RWPE2 (cell line): ENCODE measurements around the gene CCDC138.

ENCODE experiments used
- ATAC-seq: fragments of 200-7000 bp; cut with Tn5 transposase; 3 replicates; pipeline ENCODE4 v1.9.1; 2021; ENCODE audit warnings: low read depth
- DNase-seq: peaks from one replicate; pipeline ENCODE4 v3.0.0-alpha.2; 2020; ENCODE audit warnings: low spot score
- H3K27ac ChIP-seq: fragments of 450-650 bp; 2 replicates; pipeline ENCODE4 v1.5.1; 2017; ENCODE audit warnings: mild to moderate bottlenecking; ENCODE audit not compliant: poor library complexity, severe bottlenecking
- H3K27me3 ChIP-seq: fragments of 250-450 bp; sonication (Bioruptor Pico); 2 replicates; pipeline ENCODE4 v1.5.1; 2021; ENCODE audit warnings: mild to moderate bottlenecking, moderate library complexity; ENCODE audit not compliant: insufficient read depth, poor library complexity, severe bottlenecking
- H3K36me3 ChIP-seq: fragments of 250-450 bp; sonication (Bioruptor Pico); 2 replicates; pipeline ENCODE4 v1.5.1; 2020; ENCODE audit warnings: low read depth, mild to moderate bottlenecking, moderate library complexity
- H3K4me1 ChIP-seq: fragments of 250-450 bp; sonication (Bioruptor Pico); 2 replicates; pipeline ENCODE4 v1.5.1; 2021; ENCODE audit warnings: mild to moderate bottlenecking, moderate library complexity; ENCODE audit not compliant: insufficient read depth, poor library complexity, severe bottlenecking
- H3K4me3 ChIP-seq: fragments of 250-450 bp; sonication (Bioruptor Pico); 2 replicates; pipeline ENCODE4 v1.5.1; 2021; ENCODE audit warnings: mild to moderate bottlenecking, moderate library complexity; ENCODE audit not compliant: severe bottlenecking
- H3K9me3 ChIP-seq: fragments of 250-450 bp; sonication (Bioruptor Pico); 2 replicates; pipeline ENCODE4 v1.5.1; 2021; ENCODE audit warnings: mild to moderate bottlenecking, moderate library complexity; ENCODE audit not compliant: severe bottlenecking
- TF ChIP-seq, protein P1 (sequence below): fragments of 450-650 bp; IDR thresholded peaks from one replicate; pipeline ENCODE4 v1.5.1; 2017; ENCODE audit warnings: mild to moderate bottlenecking, moderate library complexity; ENCODE audit not compliant: poor library complexity, severe bottlenecking

CCDC138 gene

DNA sequence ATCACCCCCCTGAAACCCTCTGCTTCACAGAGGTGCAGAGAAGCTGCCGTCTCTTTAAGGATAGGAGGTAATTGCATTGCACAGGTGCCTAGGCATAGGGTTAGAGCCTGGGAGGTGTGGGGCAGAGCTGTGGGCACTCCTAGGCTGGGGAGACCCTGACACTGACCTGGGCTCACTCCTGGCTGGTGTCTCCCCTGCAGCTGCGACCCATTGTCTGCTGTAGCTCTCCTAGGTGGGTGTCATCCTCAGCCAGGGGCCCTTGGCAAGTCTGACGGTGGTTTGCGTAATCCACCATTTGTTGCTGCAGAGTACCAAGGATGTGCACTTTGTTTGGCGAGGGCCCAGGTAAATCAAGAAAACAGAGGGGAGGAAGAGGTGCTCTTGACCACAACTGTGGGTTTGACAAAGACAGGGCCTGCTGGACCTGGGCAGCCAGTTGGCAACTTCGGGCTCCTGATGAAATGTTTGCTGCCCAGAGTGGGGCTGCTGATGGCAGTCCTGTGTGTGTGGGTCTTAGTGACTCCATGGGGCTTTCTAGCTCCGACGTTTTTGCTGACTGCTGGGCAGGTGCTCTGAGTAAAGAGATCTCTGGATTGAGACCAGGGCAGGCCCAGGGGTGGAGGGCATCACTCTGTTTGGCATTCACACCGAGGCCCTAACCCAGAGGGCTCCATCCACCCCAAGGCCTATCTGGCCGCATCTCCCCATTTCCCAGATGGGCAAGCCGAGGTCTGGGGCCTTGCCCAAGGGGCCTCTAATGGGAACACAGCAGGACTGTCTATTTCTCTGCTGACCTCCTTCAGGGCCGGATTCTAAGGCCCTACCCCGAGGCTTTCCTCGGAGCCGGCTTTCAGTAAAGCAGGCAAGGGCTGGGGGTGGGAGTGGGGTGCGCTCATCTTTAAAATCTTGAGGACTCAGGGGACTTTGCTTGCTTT lies 134.8 kb downstream of the CCDC138 start:
- H3K27ac ChIP-seq = peak overlapping the region; percentile 27
- ATAC-seq = no peak
- TF ChIP-seq, protein P1, sequence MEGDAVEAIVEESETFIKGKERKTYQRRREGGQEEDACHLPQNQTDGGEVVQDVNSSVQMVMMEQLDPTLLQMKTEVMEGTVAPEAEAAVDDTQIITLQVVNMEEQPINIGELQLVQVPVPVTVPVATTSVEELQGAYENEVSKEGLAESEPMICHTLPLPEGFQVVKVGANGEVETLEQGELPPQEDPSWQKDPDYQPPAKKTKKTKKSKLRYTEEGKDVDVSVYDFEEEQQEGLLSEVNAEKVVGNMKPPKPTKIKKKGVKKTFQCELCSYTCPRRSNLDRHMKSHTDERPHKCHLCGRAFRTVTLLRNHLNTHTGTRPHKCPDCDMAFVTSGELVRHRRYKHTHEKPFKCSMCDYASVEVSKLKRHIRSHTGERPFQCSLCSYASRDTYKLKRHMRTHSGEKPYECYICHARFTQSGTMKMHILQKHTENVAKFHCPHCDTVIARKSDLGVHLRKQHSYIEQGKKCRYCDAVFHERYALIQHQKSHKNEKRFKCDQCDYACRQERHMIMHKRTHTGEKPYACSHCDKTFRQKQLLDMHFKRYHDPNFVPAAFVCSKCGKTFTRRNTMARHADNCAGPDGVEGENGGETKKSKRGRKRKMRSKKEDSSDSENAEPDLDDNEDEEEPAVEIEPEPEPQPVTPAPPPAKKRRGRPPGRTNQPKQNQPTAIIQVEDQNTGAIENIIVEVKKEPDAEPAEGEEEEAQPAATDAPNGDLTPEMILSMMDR = no peak
- no peaks in the 10 kb centered on the region for H3K9me3 ChIP-seq
- DNase-seq = peak; percentile 40
- H3K4me1 ChIP-seq = peaks cover 22% of the 10 kb centered on the region
- no peaks in the 10 kb centered on the region for H3K36me3 ChIP-seq
- H3K27me3 ChIP-seq = no peaks in the 10 kb centered on the region
- no peak overlapping the region for H3K4me3 ChIP-seq

- Histone ChIP-seq H3K27ac (peak overlapping the region; percentile 27), H3K36me3 (no peaks in the 10 kb centered on the region), H3K9me3 (no peaks in the 10 kb centered on the region), H3K27me3 (no peaks in the 10 kb centered on the region), H3K4me3 (no peak overlapping the region), H3K4me1 (peaks cover 22% of the 10 kb centered on the region)
- ATAC-seq (peak; percentile 65), DNase-seq (peak; percentile 69)
- TF ChIP-seq, protein P1 = no peak
These were observed 135.8 kb downstream of the CCDC138 start for GRCh38 chr2:108922141-108922915.

- peak; percentile 92 for DNase-seq
- Histone ChIP-seq H3K9me3 (no peaks in the 10 kb centered on the region), H3K4me1 (peaks cover 22% of the 10 kb centered on the region), H3K27me3 (no peaks in the 10 kb centered on the region), H3K4me3 (no peak overlapping the region), H3K36me3 (no peaks in the 10 kb centered on the region), H3K27ac (peak overlapping the region; percentile 27)
- TF ChIP-seq, protein P1 = no peak
- ATAC-seq = peak; percentile 89
These were observed 136.6 kb downstream of the CCDC138 start for GRCh38 chr2:108923019-108923700.

- H3K36me3 ChIP-seq = no peaks in the 10 kb centered on the region
- no peak overlapping the region for H3K4me3 ChIP-seq
- peaks cover 22% of the 10 kb centered on the region for H3K4me1 ChIP-seq
- H3K27ac ChIP-seq = no peak overlapping the region
- ATAC-seq (no peak), DNase-seq (peak; percentile 29)
- no peaks in the 10 kb centered on the region for H3K27me3 ChIP-seq
- TF ChIP-seq, protein P1 = no peak
- H3K9me3 ChIP-seq = no peaks in the 10 kb centered on the region
These were observed 137.4 kb downstream of the CCDC138 start for GRCh38 chr2:108923736-108924579.
